ENCODE results near the gene CMTR1. TPM values are rescaled to one million over a fixed set of nuclear protein-coding genes. Genes with fewer than 3 reads are reported as not detected.

CMTR1 gene
- total and polyA plus RNA-seq, 9 donors, result 18.7 to 45.0 (median 38.4) TPM

DNA sequence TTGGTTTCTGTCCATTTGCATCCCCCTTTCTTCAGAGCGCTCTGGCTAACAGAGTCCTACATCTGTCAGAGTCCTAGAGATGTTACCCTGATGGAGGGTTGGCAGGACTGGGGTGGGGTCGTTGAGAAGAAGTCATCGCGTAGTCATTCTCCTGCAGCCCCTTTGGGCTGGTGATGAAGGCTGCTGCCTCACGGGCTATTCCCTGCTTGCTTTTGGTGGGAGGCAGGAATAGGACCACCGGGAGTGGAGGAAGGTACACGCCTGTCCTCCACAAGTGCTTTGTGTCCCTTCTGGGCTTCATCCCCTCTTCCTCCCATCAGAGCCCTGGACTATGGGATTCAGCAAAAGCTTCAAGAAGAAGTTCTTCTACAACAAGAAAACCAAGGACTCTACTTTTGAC, 45.8 kb downstream of the CMTR1 start:
- no peak for DNase-seq
- intact Hi-C loops (cut with DNase I), result loop anchor here in 1 of 4 donors (10.0 kb wide), 1 partner anchor 86 kb away; no protein-coding TSS in a partner anchor
- no peak for TF ChIP-seq POLR2A (IDR thresholded peaks at IDR 0.05)
- TF ChIP-seq CTCF (IDR thresholded peaks at IDR 0.05), result no peak
- TF ChIP-seq EP300 (IDR thresholded peaks at IDR 0.05), result no peak
- Histone ChIP-seq H3K4me1 (ENCODE audit: insufficient read depth) (no peaks in the 10 kb centered on the region), H3K36me3 (no peaks in the 10 kb centered on the region), H3K27ac (no peak overlapping the region), H3K4me3 (no peak overlapping the region), H3K27me3 (no peaks in the 10 kb centered on the region), H3K9me3 (no peaks in the 10 kb centered on the region)
- WGBS, 3 donors, result 88 to 92% (median 88%) methylated on average over 7 of the region's 7 CpGs

DNA sequence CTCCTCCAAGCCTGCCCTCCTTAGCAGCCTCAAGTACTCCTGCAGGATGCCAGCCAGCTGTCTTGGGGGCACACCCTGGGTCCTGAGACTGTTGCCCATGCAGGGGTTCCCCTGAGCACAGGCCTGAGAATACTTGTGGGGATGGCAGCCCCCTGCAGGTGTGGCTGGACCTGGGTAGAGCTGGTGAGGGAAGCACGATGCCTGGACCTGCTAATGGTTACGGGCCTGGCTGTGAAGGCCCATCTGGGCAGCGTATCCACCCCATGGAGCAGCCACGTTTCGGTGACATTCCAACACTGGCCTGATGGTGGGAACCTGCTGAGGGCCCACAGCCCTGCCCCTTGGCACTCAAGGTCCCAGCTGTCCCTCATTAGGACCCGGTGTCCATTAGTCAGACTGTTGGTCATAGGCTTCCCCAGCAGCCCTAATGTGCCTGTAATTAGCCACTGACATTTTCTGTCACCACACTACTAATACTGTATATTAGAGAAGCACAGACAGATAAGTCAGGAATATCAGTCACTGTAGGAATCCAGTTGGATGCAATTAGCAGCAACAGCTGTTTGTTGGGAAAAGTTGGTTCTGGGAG, 46.3 kb downstream of the CMTR1 start:
- H3K4me1 ChIP-seq (ENCODE audit: insufficient read depth), result no peaks in the 10 kb centered on the region
- H3K9me3 ChIP-seq, result no peaks in the 10 kb centered on the region
- no peak overlapping the region for H3K4me3 ChIP-seq
- DNase-seq, result no peak
- no peaks in the 10 kb centered on the region for H3K36me3 ChIP-seq
- TF ChIP-seq EP300 (IDR thresholded peaks at IDR 0.05) (no peak), CTCF (IDR thresholded peaks at IDR 0.05) (no peak), POLR2A (IDR thresholded peaks at IDR 0.05) (no peak)
- H3K27me3 ChIP-seq, result no peaks in the 10 kb centered on the region
- no peak overlapping the region for H3K27ac ChIP-seq
- 68 to 88% (median 86%) methylated on average over 6 of the region's 6 CpGs for WGBS, 3 donors
- intact Hi-C loops (cut with DNase I), result loop anchor here in 1 of 4 donors (10.0 kb wide), 1 partner anchor 85 kb away; no protein-coding TSS in a partner anchor

DNA sequence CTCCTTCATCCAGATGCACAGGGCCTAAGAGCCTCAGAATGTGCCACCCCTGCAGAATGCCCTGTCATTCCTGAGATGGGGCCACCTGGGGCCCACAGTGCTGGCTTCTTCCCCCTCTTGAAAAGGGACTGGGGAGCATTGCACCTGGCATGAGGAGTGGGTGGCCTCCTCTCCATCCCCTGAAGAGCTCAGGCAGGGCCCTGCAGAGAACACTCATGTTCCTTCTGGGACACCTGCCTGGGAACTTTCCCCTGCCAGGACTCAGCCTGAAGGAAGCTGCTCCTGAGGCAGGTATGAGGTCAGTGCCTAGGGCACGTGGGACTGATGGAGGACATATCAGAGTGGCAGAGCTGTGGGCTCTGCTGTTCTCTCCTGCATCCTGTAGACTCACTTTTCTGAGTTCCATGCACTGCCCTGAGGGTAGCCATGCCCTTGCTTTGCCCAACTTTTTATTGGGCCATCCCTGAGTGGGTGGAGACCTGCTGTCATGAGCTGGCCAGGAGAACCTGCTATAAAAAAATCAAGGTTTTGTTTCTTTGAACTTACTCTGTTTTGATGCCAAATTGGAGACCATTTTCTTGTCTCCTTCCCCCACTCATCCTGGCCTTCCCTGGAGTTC, 47.2 kb downstream of the CMTR1 start:
- TF ChIP-seq EP300 (IDR thresholded peaks at IDR 0.05) (no peak), CTCF (IDR thresholded peaks at IDR 0.05) (no peak), POLR2A (IDR thresholded peaks at IDR 0.05) (no peak)
- no peaks in the 10 kb centered on the region for H3K36me3 ChIP-seq
- H3K4me3 ChIP-seq, result no peak overlapping the region
- DNase-seq, result no peak
- no peaks in the 10 kb centered on the region for H3K27me3 ChIP-seq
- H3K9me3 ChIP-seq, result no peaks in the 10 kb centered on the region
- H3K4me1 ChIP-seq (ENCODE audit: insufficient read depth), result no peaks in the 10 kb centered on the region
- H3K27ac ChIP-seq, result no peak overlapping the region
- intact Hi-C loops (cut with DNase I), result loop anchor here in 2 of 4 donors (10.0 kb wide), 2 partner anchors 215 to 1015 kb away; partner anchors contain the start of gene MDGA1 (in 1 of the 2)
- 73 to 93% (median 85%) methylated on average over 1 of the region's 1 CpG for WGBS, 3 donors

- H3K27ac ChIP-seq, result no peak overlapping the region
- WGBS, 3 donors, result 56 to 59% (median 59%) methylated on average over 7 of the region's 7 CpGs
- H3K36me3 ChIP-seq, result no peaks in the 10 kb centered on the region
- intact Hi-C loops (cut with DNase I), result loop anchor here in 2 of 4 donors (10.0 kb wide), 2 partner anchors 214 to 1014 kb away; partner anchors contain the start of gene MDGA1 (in 1 of the 2)
- TF ChIP-seq CTCF (IDR thresholded peaks at IDR 0.05) (no peak), POLR2A (IDR thresholded peaks at IDR 0.05) (no peak), EP300 (IDR thresholded peaks at IDR 0.05) (no peak)
- no peak overlapping the region for H3K4me3 ChIP-seq
- H3K27me3 ChIP-seq, result no peaks in the 10 kb centered on the region
- H3K9me3 ChIP-seq, result no peaks in the 10 kb centered on the region
- H3K4me1 ChIP-seq (ENCODE audit: insufficient read depth), result no peaks in the 10 kb centered on the region
- DNase-seq, result no peak
Measured at GRCh38 chr6:37480951-37481534, 48.0 kb downstream of the CMTR1 start.

Measured in ovary (tissue), 9 donors.